NCI-H1417 (cell line): ENCODE results near the gene TMED6.
"Not testable (repeated sequence)": the region's sequence is repeated elsewhere in the genome, so short reads cannot be mapped to it uniquely, and the experiment has no call there.

Source experiments
- DNase-seq, 3 experiments: peaks; one replicate each; lab custom pipeline; 2025; lab: John Stamatoyannopoulos, UW

The TMED6 gene

GRCh38 chr16:69301861-69302260, 49.7 kb downstream of the TMED6 start:
- DNase-seq, result no peak

DNA sequence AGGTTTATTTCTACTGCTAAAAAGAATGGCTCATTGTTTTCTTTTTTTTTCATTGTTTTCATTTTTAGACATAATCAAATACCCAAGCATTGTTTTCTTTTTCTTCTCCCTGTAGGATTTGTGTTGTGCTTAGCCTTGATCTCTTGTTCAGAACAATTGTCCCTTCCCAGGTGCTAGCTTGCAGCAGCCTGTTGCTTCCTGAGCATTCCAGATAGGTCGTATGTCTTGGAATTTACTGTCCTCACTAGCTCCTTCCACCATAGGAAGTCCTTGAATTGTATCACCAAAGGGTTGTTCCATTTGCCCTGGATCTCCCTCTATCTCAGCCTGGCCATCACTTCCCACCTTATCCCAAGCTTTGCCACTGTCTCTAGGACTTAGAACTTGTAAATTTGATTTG, 50.4 kb downstream of the TMED6 start:
- DNase-seq, result no peak

GRCh38 chr16:69298261-69298660, 53.3 kb downstream of the TMED6 start:
- no peak for DNase-seq

GRCh38 chr16:69296771-69297170, 54.8 kb downstream of the TMED6 start:
- DNase-seq, result not testable (repeated sequence)

GRCh38 chr16:69294051-69294450, 57.5 kb downstream of the TMED6 start:
- DNase-seq, result no peak

DNA sequence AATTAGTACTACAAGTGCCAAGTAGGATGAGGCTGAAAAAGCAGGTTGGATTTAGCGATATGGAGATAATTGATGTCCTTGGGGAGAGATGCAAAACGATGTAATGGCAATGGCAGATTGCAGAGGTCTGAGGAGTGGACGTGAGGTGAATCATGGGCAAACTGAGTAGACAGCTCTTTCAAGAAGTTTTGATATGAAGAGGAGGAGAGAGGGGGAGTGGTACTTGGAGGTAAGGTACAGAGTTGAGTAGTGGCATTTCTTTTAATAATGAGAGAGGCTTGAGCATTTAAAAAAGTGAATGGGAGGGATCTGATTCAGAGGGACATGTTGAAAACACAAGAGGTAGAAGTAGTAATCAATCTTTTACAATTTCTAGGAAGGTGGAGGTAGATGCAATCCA, 58.2 kb downstream of the TMED6 start:
- DNase-seq, result no peak
